OCI-LY7 (cell line): ENCODE data around the gene OPTN.

Experiments used
- EZH2phosphoT487 ChIP-seq: fragments of 200-600 bp; sonication (generic); IDR thresholded peaks from 2 replicates; pipeline ENCODE4 v1.6.1; 2018; ENCODE audit warnings: low read depth, borderline replicate concordance, mild to moderate bottlenecking, mixed run types, antibody characterized with exemption, low read length, moderate library complexity, mixed read lengths
- TF ChIP-seq, protein P1 (sequence below): fragments of 200-600 bp; sonication (generic); conservative IDR thresholded peaks from 2 replicates; pipeline ENCODE4 v1.5.1; 2014; ENCODE audit warnings: mild to moderate bottlenecking, antibody characterized with exemption, low read length, moderate library complexity, mixed read lengths

DNA sequence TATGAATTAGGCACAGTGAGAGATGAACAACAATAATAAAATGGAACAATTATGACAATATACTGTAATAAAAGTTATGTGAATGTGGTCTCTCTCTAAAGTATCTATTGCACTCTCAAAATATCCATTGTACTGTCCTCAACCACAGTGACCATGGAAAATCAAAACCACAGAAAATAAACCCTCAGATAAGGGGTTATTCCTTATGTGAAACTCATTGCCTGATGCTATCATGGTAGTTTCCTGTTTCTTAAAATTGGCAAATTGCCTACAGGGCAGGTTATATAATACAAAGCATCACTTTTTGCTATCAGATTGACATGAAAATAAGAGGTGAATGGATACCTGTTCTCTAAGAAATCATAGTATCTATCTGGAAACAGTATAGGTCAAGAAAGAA, 65.2 kb downstream of the OPTN start:
- TF ChIP-seq, protein P1, sequence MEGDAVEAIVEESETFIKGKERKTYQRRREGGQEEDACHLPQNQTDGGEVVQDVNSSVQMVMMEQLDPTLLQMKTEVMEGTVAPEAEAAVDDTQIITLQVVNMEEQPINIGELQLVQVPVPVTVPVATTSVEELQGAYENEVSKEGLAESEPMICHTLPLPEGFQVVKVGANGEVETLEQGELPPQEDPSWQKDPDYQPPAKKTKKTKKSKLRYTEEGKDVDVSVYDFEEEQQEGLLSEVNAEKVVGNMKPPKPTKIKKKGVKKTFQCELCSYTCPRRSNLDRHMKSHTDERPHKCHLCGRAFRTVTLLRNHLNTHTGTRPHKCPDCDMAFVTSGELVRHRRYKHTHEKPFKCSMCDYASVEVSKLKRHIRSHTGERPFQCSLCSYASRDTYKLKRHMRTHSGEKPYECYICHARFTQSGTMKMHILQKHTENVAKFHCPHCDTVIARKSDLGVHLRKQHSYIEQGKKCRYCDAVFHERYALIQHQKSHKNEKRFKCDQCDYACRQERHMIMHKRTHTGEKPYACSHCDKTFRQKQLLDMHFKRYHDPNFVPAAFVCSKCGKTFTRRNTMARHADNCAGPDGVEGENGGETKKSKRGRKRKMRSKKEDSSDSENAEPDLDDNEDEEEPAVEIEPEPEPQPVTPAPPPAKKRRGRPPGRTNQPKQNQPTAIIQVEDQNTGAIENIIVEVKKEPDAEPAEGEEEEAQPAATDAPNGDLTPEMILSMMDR = no peak
- no peak for TF ChIP-seq EZH2phosphoT487
